ES-I3 (cell line): ENCODE results near the gene ACTL9.
A peak's percentile ranks its signal among the peaks of the same experiment; 100 is the strongest.

ENCODE experiments used
- H3K36me3 ChIP-seq: 2 replicates; pipeline ENCODE4 v1.6.1; 2013; ENCODE audit warnings: mild to moderate bottlenecking, low read length, control low read depth, moderate library complexity; ENCODE audit not compliant: insufficient read depth
- H3K4me1 ChIP-seq: 2 replicates; pipeline ENCODE4 v1.6.1; 2013; ENCODE audit warnings: mild to moderate bottlenecking, control low read depth, low read length; ENCODE audit not compliant: insufficient read depth
- H3K9ac ChIP-seq: 2 replicates; pipeline ENCODE4 v1.6.1; 2013; ENCODE audit warnings: low read depth, mild to moderate bottlenecking, low read length, moderate library complexity
- H3K9me3 ChIP-seq: 2 replicates; pipeline ENCODE4 v1.6.1; 2013; ENCODE audit warnings: mild to moderate bottlenecking, low read length, moderate library complexity; ENCODE audit not compliant: control insufficient read depth, insufficient read depth

The ACTL9 gene

DNA sequence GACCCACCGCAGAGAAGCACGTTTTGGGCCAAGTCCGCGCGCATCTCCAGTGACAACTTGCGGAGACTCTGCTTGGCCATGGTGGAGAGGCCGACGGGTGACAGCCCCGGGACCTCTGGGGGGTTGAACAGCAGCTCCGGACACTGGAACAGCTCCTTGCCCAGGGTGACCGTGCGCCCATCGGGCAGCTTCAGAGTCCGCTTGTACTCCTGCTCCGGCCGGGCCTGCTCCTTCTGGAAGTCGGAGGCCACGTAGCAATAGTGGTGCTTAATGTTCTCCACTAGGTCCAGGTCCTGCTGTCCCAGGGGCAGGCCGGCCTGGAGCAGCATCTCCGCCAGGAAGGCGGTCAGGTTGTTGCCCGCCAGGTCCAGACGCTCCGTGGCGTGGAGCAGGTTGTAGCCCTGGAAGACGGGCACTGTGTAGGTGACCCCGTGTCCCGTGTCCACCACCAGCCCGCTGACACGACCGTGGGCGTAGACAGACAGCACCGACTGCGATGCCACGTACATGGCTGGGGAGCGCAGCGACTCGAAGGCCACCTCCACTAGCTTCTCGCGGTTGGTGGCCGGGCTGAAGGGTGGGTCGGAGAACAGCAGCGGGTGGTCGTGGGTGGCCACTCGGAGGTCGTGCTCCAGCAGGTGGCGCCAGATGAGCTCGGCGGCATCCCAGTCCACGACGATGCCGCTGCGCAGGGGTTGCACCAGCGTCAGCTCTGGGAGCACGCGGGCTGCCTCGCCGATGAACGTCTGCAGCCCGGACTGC is 743 bp downstream of the ACTL9 start:
- Histone ChIP-seq H3K9me3 (no peaks in the 10 kb centered on the region), H3K9ac (peak overlapping the region; percentile 11; the same call in 1 of the 2 replicates), H3K36me3 (no peaks in the 10 kb centered on the region), H3K4me1 (no peaks in the 10 kb centered on the region)

DNA sequence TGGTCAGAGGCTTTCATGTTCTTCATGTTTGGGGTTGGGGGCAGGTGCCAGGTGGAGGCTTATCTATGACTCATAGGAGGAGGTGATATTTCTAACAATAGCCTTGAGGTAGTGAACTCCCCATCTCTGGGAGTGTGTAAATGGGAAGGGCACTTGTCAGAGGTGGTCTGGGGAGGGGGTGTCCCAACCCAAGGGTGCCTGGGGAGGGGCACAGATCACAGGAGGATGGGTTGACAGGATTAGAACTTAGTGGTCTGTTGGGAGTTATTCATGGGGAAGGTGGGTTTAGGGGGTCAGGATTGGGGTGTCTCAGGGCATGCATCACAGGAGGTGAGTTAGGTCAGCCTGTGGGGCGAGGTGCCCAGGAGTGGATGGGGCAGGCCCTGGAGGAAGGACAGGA is 1.6 kb downstream of the ACTL9 start:
- no peaks in the 10 kb centered on the region for H3K36me3 ChIP-seq
- no peaks in the 10 kb centered on the region for H3K9me3 ChIP-seq
- H3K4me1 ChIP-seq, result no peaks in the 10 kb centered on the region
- no peak overlapping the region for H3K9ac ChIP-seq

DNA sequence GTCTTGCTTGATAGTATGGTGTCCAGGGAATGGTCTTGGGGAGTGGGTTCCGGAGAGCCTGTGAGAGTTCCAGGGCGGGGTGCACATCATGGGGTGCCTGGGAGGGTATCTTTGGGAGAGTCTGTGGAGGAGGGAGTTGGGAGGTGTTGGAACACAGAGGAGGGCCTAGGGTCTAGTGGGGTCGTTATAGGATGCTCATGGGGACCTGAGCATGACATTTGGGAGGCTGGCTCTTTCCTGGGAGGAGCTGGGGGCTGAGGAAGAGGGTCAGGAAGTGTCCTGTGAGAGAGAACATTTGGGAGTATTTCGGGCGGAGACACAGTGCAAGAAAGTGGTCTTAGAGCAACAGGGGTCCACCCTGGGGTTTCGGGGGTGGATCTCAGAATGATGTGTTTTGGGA is 2.7 kb downstream of the ACTL9 start:
- Histone ChIP-seq H3K4me1 (no peaks in the 10 kb centered on the region), H3K9me3 (no peaks in the 10 kb centered on the region), H3K9ac (no peak overlapping the region), H3K36me3 (no peaks in the 10 kb centered on the region)

DNA sequence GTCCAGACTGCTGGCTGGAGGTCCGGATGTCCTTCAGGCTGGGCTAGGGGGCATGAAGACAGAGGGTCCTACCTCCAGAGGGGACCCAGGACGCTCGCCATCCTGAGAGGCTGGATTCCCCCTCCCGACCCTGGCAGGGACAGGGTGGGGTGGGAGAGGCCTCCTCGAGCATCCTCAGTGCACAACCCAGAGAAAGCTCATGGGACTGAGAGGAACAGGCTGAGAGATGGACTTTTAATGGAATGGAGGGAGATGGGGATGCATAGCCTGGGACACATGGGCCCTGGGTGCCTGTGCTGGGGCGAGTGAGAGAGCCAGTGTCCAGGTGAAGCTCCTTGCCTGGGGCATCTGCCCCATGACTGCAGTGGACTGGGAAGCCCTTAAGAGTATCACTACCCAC is 3.1 kb downstream of the ACTL9 start:
- H3K36me3 ChIP-seq, result no peaks in the 10 kb centered on the region

DNA sequence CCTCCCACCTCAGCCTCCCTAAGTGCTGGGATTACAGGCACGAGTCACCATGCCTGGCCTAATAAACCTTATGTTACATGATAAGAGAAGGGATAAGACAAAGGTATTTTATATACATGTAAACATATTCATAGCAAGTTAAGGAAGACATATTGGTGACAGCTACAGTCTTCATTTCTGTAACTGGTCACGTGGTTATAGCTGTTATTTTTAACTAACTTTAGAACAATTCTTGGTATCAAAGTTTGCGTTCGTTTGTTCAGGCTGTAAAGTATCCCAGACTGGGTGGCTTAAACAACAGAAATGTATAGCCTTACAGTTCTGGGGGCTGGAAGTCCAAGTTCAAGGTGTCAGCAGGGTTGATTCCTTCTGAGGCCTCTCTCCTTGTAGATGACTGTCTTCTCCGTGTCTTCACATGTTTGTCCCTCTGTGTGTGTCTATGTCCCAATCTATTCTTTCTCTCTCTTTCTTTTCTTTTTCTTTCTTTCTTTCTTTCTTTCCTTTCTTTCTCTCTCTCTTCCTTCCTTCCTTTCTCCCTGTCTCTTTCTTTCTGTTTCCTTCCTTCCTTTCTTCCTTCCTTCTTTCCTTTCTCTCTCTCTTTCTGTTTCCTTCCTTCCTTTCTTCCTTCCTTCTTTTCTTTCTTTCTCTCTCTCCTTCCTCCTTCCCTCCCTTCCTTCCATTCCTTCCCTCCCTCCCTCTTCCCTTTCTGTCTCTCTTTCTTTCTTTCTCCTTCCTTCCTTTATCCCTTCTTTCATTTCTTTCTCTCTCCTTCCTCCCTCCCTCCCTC is 7.6 kb downstream of the ACTL9 start:
- no peaks in the 10 kb centered on the region for H3K36me3 ChIP-seq
- no peaks in the 10 kb centered on the region for H3K4me1 ChIP-seq
- H3K9me3 ChIP-seq, result no peaks in the 10 kb centered on the region
- H3K9ac ChIP-seq, result no peak overlapping the region

More for the DNA sequence above, 3.1 kb downstream of the ACTL9 start:
- Histone ChIP-seq H3K9me3 (no peaks in the 10 kb centered on the region), H3K9ac (no peak overlapping the region), H3K4me1 (no peaks in the 10 kb centered on the region)

DNA sequence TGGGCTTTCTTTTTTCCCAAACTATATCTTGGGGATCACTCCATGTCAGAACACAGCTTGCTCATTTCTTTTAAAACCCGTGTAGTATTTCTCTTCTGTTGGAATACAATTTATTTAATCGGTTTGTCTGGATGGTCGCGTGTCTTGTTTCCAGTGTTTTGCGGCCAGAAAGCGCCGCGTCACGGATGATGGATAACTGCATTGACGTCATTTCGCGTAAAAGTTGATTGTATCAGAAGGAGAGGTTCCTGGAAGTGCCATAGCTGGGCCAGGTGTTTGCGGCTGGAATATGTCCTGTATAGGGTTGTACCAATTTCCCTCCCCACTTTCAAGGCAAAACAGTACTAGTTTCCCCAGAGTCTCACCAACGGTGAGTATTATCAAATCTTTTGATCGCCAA is 9.7 kb downstream of the ACTL9 start:
- H3K9me3 ChIP-seq, result no peaks in the 10 kb centered on the region
- no peaks in the 10 kb centered on the region for H3K4me1 ChIP-seq
- no peaks in the 10 kb centered on the region for H3K36me3 ChIP-seq
- H3K9ac ChIP-seq, result no peak overlapping the region

DNA sequence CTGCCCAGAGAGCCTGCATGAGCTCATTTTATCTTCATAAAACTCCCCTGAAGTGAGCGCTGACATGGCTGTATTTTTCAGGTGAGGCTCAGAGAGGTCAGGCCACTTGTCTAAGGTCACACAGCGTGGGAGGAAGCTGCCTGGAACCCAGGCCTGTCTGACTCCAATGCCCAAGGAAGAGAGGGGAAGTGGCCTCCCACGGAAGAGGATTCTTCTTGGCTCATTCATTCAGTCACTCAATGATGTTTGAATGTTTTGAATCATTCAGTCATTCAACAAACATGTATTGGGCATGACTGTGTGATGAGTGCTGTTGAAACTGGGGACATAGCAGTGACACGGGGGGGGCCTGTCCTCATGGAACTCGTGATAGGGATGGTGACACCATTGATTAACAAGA is 12.0 kb downstream of the ACTL9 start:
- no peak overlapping the region for H3K9ac ChIP-seq
- H3K4me1 ChIP-seq, result no peaks in the 10 kb centered on the region
- no peaks in the 10 kb centered on the region for H3K36me3 ChIP-seq
- no peaks in the 10 kb centered on the region for H3K9me3 ChIP-seq

DNA sequence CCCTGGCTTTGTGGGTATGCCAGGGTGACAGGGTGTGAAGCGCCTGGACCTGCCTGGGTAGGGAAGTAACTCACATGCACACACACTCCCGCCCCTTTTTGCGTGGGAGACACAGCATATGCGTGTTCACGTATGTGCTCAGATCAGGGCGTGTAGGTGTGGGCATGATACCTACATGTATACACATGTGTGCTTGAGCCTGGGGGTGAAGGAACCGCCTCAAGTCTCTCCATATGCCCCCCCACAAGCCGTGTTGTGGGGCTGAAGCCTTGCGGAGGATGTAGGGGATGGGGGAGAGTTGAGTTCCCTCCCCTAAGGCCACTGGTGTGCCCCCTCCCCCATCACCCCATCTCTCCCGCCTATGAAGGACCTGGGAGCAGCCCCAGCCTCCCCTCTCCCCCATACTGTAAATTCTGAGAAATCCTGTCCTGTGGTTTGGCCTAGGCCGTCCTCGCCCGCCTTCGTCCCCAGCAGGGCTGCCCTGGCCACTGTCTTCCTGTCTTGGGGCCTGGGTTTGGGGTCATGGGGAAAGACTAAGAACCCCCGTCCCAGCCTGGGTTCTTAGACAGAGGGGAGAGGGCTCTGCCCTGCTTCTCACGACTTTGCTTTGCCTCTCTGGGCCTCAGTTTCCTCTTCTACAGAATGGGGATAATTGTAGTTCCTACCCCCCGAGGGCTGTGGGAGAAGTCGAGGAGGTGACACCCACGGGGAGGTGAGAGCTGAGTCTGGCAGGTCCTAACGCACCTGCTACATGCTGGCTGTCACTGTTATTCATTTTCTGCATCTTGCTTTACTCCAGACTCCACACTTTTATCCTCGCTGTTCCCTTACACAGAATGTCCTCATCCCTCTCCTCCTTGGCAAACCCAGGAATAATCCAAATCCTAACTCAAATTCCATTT is 14.3 kb downstream of the ACTL9 start:
- Histone ChIP-seq H3K9me3 (no peaks in the 10 kb centered on the region), H3K4me1 (no peaks in the 10 kb centered on the region), H3K36me3 (no peaks in the 10 kb centered on the region), H3K9ac (no peak overlapping the region)

DNA sequence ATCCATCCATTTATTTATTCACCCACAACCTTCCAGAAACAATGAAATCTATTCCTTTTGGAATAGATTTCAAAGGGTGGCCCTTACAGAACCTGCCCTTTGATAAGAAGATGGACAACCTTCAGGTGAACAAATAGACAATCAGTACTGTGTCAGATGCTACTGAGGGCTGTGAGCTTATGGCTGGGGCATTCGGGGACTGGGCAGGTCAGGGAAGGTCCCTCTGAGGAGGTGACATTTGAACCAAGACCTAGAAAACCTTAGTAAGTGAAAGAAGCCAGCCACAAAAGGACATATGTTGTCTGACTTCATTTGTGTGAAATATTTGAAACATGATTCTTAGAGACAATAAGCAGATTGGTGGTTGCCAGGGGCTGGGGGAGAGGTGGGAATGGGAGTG is 15.7 kb downstream of the ACTL9 start:
- Histone ChIP-seq H3K36me3 (no peaks in the 10 kb centered on the region), H3K4me1 (no peaks in the 10 kb centered on the region), H3K9me3 (no peaks in the 10 kb centered on the region), H3K9ac (no peak overlapping the region)

DNA sequence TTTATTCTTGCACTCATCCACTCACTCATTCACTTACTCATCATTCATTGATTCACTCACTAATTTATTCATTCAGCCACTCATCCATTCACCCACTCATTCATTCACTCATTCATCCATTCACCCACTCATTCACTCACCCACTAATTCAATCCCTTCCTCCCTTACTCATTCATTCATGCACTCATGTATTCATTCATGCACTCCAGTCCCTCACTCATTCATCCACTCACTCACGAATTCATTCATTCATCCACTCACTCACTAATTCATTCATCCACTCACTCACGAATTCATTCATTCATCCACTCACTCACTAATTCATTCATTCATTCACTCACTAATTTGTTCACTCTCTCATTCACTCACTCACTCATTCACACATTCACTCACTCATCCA is 16.1 kb downstream of the ACTL9 start:
- H3K9ac ChIP-seq, result no peak overlapping the region
- H3K4me1 ChIP-seq, result no peaks in the 10 kb centered on the region
- H3K36me3 ChIP-seq, result no peaks in the 10 kb centered on the region
- H3K9me3 ChIP-seq, result no peaks in the 10 kb centered on the region

DNA sequence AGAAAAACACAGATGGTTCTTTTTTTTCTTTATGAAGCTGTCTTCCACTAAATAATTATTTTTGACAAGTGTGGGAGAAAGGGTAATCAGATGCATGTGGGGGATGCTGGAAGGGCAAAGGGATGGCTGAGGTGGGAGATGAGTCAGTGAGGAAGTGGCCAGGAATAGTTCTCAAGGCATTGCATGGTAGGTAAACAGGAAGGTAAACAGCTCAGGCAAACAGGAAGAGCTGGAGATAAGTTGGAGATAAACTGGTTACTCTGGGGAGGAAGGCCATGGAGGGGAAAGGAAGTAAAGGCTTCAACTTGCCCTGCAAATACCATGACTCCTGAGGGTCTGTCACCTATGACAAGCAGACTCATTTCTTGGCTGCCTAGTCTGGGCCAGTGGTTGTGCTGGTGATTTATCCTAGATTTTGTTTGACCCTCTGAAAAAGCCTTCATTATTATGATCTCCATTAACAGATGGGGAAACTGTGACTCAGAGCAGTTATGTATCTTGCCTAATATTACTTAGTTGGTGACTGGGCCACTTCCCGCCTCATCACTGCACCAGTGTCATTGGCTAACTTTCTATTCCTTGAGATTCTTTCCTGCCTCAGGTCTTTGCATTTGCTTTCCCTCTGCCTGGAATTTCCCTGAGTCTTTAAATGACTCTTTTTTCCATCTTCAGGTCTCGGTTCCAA is 17.1 kb downstream of the ACTL9 start:
- Histone ChIP-seq H3K4me1 (no peaks in the 10 kb centered on the region), H3K9ac (no peak overlapping the region), H3K9me3 (no peaks in the 10 kb centered on the region), H3K36me3 (no peaks in the 10 kb centered on the region)

DNA sequence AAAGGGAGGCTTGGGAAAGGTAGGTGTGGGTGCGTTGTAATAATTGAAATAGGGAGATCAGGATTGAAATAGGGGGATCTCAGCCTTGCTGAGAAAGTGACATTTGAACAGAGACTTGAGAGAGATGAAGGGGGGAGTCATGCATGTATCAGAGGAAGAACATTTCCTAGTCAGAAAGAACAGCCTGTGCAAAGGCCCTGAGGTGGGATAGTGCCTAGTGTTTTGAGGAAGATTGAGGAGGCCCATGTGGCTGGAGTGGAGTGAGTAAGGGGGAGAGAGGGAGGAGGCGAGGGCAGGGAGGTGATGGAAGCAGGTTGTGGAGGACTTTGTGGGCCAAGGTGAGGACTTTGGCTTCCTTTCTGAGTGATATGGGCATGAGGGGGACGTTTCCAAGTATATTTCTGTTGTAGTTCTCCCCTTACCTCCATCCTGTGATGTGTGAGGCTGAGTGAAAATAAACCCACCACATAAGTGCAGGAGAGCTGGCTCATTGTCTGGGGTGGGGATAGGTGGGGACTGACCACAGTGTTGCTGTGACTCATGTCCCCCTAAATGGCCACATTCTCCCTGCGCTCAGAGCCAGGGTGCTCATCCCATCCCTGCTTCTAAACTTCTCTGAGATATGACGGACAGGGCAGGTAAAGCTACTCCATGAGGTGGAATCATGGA is 17.8 kb downstream of the ACTL9 start:
- H3K4me1 ChIP-seq, result no peaks in the 10 kb centered on the region
- no peaks in the 10 kb centered on the region for H3K9me3 ChIP-seq
- H3K9ac ChIP-seq, result no peak overlapping the region
- no peaks in the 10 kb centered on the region for H3K36me3 ChIP-seq

DNA sequence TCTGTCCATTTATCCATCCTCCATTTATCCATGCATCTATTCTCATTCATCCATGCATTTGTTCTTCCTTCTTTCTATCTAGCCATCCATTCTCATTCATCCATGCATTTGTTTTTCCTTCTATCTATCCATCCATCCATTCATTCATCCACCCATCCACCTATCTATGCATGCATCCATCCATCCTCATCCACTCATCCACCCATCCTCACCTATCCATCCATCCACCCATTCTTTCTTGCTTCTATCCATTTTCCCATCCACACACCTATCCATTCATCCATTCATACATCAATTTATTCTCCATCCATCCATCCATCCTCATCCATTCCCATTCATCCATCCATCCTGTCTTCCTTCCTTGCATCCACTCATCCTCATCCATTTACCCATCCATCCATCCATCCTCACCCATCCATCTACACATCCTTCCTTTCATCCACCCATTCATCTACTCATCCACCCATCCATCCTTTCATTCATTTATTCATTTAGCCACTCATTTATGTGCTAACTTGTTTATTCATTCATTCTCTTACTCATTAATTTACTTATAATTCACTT is 20.3 kb downstream of the ACTL9 start:
- Histone ChIP-seq H3K9ac (no peak overlapping the region), H3K4me1 (no peaks in the 10 kb centered on the region), H3K9me3 (no peaks in the 10 kb centered on the region), H3K36me3 (no peaks in the 10 kb centered on the region)
